Stimulated activated CD4-positive, alpha-beta T cell treated with anti-CD3 and anti-CD28 coated beads, Interleukin-4, amount 100 ng/mL, for 24 hours (primary cell): ENCODE measurements around the gene H2AZ2.
"Not testable (repeated sequence)": the region's sequence is repeated elsewhere in the genome, so short reads cannot be mapped to it uniquely, and the experiment has no call there.

Experiments
- DNase-seq: peaks from one replicate; pipeline ENCODE4 v3.0.0-alpha.2; 2020

H2AZ2 gene

DNA sequence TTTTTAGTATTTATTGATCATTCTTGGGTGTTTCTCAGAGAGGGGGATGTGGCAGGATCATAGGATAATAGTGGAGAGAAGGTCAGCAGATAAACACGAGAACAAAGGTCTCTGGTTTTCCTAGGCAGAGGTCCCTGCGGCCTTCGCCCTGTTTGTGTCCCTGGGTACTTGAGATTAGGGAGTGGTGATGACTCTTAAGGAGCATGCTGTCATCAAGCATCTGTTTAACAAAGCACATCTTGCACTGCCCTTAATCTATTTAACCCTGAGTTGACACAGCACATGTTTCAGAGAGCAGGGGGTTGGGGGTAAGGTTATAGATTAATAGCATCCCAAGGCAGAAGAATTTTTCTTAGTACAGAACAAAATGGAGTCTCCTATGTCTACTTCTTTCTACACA lies 22.4 kb upstream of the H2AZ2 start:
- not testable (repeated sequence) for DNase-seq

DNA sequence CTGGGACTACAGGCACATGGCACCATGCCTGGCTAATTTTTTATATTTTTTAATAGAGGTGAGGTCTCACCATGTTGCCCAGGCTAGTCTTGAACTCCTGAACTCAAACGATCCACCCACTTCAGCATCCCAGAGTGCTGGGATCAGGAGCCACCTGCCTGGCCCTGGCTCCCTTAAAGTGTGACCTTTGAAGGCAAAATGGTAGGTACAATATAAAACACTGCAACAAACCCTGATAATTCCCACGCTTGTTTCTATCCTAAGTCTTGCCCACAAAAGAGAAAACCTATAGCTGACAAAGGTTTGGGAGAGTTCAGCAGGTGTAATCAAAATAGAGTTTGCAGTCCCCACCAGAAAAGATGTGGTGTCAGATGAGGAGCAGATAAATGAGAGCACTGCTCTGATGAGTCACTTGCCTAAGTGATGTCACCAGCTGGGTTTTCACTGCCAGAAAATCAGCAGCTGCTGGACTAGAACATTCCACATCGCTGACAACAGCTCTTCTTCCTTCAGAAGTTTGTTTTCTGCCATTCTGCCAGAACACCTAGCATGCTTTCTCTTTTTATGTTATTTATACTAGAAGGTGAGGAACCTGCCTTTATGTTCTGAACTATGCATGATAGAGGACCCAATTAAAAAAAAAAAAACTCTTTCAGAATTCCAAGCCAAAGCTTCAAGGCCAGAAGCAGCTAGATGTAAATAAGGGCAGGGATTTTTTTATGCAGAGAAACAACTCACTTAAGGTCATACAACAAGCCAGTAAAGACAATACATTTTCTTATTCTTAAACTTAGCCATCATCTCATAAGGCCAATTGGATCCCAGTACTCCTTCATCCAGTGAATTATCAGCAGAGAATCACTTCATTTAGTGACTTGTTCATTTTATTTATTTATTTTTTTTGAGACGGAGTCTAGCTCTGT lies 19.4 kb upstream of the H2AZ2 start:
- peak; percentile 35 for DNase-seq

DNA sequence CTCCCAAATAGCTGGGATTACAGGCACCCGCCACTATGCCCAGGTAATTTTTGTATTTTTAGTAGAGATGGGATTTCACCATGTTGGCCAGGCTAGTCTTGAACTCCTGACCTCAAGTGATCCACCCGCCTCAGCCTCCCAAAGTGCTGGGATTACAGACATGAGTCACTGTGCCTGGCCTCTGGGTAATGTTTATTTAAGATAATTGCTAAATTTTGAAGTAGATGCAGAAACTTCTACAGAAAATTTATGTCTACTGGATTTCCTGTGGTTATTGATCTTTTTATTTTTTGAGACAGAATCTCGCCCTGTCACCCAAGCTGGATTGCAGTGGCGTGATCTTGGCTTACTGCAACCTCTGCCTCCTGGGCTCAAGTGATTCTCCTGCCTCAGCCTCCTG lies 14.1 kb upstream of the H2AZ2 start:
- not testable (repeated sequence) for DNase-seq

DNA sequence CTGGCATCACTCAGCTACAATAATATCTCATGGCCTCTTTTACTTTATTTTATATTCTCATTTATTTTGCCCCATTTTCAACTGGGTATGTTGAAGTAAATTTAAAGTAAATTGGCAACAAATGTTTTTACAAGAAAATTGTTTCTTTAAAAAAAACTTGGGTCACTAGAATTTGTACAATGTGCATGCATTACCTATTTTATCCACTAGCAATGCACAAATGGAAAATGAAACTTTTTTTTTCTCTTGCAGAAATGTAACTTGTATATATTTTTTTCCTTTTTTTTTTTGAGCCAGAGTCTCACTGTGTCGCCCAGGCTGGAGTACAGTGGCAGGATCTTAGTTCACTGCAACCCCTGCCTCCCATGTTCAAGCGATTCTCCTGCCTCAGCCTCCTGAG lies 10.3 kb upstream of the H2AZ2 start:
- no peak for DNase-seq

DNA sequence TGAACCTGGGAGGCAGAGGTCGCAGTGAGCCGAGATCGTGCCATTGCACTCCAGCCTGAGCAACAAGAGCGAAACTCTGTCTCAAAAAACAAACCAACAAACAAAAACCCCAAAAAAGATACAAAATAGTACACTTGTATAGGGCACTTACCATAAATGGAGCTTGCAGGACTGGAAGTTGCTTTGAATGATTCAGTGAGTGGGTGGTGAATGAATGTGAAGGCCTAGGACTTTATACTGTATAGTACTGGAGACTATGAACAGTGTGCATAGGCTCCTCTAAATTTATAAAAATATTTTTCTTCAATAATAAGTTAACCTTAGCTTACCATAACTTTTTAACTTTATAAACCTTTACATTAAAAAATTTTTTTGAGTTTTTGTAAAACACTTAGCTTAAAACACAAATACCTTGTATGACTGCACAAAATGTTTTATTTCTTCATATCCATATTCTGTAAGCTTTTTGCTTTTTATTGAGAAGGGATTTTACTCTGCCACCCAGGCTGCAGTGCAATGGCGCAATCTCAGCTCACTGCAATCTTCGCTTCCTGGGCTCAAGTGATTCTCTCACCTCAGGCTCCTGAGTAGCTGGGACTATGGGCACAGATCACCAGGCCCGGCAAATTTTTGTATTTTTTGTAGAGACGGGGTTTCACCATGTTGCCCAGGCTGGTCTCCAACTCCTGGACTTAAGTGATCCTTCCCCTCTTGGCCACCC lies 6.9 kb upstream of the H2AZ2 start:
- DNase-seq = no peak

DNA sequence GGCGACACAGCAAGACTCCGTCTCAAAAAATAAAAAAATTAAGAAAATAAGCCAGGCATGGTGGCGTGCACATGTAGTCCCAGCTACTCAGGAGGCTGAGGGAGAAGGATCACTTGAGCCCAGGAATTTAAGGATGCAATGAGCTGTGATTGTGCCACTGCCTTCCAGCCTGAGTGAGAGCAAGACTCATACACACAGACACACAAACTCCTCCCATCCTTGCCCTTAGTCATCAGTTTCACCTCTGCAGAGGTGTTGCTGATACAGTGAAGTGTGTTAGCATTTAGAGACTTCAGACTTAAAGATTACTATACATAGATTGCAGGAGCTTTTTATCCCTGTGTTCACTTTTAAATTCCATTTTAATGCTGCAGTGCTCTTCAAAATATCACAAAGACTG lies 5.5 kb upstream of the H2AZ2 start:
- DNase-seq = peak; percentile 34

DNA sequence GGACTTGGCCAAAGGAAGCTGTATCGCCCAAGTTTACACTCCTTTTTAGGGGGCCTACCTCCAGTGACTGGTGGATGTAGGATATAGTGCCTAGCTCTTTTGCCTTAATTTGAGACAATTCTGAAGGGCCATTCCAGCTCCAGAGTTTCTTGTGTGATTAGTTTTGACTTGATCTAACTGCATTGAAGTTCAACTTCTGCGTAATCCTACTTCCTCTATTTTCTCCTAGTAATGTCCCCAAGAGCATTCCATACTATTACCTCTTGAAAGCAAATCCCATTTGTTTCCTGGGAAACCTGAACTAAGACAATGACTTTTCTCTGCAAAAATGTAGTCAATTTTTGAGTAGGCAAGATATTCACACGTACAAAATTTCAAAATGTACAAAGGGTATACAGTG lies 4.7 kb upstream of the H2AZ2 start:
- DNase-seq = no peak

DNA sequence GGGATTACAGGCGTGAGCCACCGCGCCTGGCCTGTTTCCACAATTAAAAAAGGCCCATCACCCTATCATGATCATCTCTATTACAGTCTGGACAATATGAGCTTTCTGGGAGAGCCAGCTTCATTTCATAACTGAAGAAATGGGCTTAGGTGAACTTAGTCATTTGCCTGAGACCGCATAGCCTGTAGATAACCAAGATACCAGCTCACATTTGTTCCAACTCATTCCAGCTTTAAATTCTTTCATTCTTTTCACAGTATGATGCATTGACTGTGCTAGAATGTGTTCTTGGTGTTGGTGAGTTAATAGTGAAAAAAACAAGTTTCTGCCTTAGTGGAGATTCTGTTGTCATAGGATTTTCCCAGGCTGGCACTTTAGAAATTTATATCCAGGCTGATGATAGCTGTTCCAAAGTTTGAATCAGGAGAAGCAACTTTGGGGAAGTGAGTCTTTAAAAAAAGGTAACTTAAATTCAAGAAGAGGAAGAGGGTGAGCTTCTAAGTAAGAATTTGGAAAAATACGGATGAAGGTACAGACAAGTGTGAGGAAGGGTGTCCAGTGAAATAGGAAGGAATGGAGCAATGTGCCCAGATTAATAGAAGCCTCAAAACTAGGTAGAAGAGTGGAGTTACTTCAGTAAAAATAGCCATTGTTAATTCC lies 2.1 kb upstream of the H2AZ2 start:
- DNase-seq = no peak

DNA sequence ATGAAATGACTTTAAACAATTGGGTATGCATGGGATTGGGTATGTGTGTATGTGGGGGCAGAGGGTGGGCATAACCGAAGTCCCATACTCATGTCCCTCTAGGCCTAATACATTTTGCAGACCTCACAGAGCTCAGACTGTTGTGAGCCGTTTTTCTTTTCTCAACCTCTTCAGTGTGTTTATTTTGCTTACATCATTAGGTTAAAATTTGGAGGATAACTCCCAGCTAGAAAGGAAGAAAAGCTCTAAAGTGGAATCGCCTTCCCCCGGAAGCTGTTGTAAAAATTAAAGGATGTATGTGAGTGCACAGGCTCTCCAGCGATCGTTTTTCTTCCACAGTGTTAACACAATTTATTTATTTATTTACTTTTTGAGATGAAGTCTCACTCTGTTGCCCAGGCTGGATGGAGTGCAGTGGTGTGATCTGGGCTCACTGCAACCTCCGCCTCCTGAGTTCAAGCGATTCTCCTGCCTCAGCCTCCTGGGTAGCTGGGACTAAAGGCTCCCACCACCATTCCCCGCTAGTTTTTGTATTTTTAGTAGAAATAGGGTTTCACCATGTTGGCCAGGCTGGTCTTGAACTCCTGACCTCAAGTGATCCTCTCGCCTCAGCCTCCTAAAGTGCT lies 1.5 kb upstream of the H2AZ2 start:
- DNase-seq = no peak

DNA sequence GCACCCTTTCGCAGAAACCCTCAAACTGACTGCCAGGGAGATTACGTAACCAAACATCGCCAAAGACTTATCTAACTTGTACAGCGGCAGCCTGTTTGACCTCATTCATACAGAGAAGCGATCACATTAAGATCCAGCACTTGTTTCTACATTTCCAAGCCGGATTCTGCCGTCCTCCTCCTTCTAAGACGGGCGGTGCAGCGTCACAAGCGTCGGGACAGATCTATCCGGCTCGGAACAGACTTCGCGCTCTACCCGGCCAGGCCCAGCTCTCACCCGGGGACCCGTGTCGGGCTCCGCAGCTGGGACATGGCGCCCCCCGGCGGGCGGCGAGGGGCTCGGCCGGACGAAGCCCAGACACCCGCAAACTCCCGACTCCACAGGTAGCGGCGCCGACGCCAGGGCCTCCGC lies 373 bp downstream of the H2AZ2 start:
- peak; percentile 85 for DNase-seq

DNA sequence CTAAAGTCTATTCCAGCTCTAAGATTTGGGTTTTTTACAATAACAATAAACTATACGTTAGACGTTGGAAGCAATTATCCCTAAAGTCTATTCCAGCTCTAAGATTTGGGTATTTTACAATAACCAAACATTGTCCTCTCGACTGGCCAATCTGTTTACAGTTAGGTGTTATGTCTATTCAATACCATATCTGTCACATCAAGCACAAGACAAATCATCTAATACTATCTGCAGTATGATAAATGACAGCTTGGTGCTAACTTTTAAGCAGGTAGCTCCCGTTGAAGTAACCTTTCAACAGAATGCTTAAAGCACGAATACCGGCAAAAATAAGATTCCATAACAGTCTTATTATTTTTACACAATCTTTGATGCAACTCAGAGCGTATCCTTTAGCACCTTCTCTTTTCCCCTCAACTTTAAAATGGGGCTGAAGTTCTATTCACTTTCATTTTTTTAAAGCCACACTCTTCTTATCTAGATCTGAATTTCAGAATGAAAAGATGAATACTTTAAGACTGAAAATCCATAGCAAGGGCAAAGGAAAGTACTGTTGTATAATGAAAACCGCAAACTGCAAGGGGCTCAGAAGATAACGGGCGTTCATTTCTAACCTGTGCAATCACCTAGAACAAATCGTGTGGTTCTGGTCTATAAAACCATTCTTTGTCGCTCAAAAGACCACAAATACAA lies 925 bp downstream of the H2AZ2 start:
- DNase-seq = no peak

DNA sequence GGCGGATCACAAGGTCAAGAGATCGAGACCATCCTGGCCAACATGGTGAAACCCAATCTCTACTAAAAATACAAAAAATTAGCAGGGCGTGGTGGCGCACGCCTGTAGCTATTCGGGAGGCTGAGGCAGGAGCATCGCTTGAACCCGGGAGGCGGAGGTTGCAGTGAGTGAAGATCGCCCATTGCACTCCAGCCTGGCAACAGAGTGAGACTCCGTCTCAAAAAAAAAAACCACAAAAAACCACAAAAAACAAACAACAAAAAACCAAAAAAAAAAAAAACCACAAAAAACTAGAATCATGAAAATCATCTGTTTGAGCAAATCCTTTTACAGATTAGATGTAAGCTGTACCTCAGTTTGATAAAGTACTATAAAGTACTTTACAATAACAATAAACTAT lies 1.5 kb downstream of the H2AZ2 start:
- DNase-seq = not testable (repeated sequence)

DNA sequence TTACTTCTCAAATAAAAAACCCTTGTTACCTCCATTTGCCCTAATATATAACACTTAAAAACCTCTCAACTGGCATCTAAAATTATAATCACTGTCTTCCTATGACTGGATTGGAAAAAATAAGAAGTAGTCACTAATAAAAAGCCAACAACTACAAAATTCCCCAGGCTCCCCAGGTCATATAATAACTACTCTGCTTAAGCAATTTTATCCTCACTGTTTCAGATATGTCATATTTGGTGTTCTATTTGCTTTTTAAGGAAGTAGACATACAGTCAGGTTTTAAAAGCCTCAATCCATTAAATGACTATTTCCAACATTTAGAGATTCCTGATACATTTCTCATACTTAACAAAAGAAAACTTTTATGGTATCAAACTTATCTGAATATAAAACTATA lies 2.4 kb downstream of the H2AZ2 start:
- DNase-seq = no peak

DNA sequence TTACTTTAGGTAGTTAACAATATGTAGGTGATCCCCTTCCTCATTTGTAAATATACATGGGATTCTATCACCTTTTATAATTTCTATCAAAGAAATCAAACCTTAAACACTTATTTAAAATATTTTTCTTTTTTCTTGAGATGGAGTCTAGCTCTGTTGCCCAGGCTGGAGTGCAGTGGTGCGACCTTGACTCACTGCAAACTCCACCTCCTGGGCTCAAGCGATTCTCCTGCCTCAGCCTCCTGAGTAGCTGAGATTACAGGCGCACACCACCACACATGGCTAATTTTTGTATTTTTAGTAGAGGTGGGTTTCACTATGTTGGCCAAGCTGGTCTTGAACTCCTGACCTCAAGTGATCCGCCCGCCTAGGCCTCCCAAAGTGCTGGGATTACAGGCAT lies 4.4 kb downstream of the H2AZ2 start:
- not testable (repeated sequence) for DNase-seq

DNA sequence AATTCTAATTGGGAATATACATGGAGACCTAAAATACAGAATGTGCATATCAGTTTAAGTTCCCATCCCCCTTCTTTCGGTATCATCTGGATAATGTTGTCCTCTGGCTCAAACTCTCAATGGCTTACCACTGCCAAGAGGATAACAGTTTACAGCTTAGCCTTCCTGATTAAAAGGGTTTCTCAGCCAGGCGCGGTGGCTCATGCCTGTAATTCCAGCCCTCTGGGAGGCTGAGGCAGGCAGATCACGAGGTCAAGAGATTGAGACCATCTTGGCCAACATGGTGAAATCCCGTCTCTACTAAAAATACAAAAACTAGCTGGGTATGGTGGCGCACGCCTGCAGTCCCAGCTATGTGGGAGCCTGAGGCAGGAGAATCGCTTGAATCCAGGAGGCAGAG lies 5.2 kb downstream of the H2AZ2 start:
- not testable (repeated sequence) for DNase-seq

DNA sequence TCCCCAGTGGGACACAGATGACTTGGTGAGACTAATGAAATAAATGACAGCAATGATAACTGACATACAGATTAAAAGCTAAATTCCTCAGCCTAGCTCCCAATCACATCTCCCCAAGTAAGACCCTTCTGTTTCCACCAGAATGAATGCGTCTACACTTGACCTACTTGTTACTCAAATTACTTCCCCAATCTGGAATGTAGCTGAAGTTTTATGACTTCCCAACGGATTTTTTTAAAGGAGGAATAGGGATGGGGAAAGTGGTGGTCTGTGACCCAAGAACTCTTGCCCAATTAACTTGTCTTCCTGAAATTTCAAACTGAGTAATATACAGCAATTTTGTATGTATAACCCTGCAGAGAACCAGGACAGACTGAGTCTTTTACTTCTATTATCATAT lies 9.1 kb downstream of the H2AZ2 start:
- no peak for DNase-seq

DNA sequence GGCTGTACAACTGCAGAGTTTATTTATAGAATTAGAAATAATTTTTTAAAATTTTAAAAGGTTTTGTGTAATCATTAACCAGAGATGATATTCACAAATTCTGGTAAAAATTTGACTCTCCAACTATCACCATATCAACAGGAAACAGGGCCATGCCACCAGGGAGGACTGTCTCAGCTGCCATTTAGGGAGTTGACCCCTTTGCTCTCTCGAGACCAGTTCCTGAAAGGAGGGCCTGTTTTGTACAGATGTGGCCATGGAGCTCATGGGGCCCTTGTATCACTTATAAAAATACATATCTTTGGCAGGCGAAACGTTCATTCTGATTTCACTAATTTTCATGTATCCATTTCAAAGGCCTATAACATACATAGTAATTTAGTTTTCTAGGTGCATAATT lies 20.3 kb downstream of the H2AZ2 start:
- DNase-seq = no peak

DNA sequence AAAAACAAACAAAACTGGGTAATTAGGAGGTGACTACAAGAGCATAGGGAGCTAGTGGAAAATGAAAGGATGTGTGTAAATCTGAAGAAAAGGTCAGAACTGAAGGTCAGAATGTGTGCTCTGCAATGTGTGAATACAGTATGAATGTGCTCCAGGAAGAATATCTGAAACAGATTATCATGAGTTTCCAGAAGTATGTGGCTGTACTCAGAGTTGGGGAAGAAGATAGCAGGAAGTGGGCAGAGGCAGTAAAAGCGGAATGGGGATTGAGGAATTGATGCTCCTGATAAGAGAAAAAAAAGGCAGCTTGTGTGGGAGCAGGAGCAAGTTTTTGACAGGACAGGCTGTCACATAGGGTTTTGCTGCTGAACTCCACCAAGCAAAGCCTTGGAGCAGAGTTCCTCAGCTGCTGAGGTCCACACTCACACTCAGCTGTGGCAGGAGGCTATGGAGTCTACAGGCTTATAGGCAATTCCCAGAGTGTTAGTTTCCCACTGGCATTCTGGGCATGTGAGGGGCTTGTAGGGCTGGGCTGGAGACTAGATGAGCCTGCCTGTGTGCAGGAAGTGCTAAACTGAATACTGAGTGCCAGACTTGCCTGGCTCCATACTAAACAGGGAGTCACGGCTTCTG lies 22.9 kb downstream of the H2AZ2 start:
- DNase-seq = no peak

DNA sequence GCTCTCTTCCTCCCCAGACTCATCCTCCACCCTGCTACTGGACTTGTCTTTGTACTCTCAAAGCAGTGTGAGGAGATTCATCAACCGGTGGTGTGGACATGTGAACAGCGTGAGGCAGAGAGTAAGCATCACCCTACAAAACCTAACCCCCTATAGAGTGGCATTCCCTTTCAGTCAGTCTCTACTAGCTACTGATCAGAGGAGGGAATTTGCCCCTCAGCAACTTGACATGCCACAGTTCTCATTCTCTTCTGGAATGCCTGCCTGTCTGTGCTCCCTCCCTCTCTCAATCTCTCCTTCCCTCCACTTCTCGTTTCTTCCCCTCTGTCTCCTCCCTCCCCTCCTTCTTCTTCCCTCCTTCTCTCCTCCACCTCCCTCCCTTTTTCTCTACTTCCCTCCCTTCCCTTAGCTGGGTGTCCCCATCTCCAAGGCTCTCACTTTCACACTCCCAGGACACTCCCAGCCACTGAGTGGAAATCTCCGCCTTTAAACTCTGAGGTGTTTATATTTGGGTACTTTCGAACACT lies 24.6 kb downstream of the H2AZ2 start:
- DNase-seq = no peak

DNA sequence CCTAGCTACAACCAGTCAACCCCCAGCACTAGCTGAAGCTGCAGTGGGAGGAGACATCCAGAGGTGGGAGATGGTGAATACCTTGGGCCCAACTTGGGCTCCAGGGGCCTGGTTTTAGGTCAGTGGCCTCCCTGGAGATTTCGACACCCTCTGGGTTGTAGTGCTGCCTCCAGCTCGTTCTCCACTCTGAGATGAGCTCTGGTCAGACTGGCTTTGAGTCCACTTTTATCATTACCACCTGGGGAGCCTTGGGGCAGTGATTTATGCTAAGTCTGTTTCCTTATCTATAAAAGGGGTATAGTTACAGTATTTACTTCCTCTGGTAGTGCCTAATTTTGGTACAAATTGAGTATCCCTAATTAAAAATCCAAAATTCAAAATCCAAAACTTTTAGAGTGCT lies 28.6 kb downstream of the H2AZ2 start:
- no peak for DNase-seq

DNA sequence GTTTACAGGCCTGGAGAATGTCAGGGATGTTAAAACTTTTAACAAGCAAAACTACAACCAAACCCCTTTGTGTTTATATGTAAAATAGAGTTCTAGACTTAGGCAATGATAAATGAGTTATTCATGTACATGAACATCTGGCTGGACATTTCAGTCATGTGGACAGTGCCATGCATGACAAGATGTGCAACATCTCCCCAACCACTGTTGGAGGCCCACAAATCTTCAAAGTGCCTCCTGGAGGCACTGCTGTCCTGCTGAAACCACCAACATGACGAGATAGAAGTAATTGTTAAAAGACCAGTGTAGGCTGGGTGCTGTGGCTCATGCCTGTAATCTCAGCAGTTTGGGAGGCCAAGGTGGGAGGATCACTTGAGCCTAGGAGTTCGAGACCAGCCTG lies 33.0 kb downstream of the H2AZ2 start:
- DNase-seq = no peak

DNA sequence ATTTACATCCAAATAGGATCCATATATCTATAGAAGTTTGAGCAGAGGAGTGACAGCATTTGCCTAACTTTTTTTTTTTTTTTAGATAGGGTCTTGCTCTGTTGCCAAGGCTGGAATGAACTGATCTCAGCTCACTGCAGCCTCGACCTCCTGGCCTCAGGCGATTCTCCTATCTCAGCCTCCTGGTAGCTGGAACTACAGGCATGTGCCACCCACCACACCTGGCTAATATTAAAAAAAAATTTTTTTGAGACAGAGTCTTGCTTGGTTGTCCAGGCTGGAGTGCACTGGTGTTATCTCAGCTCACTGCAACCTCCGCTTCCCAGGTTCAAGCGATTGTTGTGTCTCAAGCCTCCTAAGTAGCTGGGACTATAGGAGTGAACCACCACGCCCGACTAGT lies 36.3 kb downstream of the H2AZ2 start:
- DNase-seq = no peak
